ENCODE data around the gene POGK. TPM values are rescaled to one million over a fixed set of nuclear protein-coding genes. Genes with fewer than 3 reads are reported as not detected.
A peak's percentile ranks its signal among the peaks of the same experiment; 100 is the strongest.

POGK gene
- total RNA-seq (2013; cell fraction: nucleolus; rRNA removed), result 36.4 and 38.3 TPM in 2 replicates
- 24.9 and 28.0 TPM in 2 replicates for total RNA-seq (2014; rRNA removed)
- total RNA-seq (2014; rRNA removed; fragmentation: Illumina TruSeq; extraction: Trizol), result 29.1 and 30.1 TPM in 2 replicates
- total RNA-seq (2021), result 34.6 and 37.3 TPM in 2 replicates
- polyA plus RNA-seq (2011; ENCODE audit: low read depth), result 7.6 TPM
- 12.8 and 13.9 TPM in 2 replicates for polyA plus RNA-seq (2011; rRNA removed)
- 13.0 and 13.5 TPM in 2 replicates for polyA plus RNA-seq (2011; cell fraction: cytosol; rRNA removed)
- polyA plus RNA-seq (2011; cell fraction: nucleus; rRNA removed), result 26.4 and 28.3 TPM in 2 replicates
- polyA plus RNA-seq (2012), result 11.2 and 12.3 TPM in 2 replicates
- polyA plus RNA-seq (2014; fragmentation: Illumina TruSeq; extraction: Trizol), result 27.7 and 27.8 TPM in 2 replicates
- polyA plus RNA-seq (2014; fragmentation: Nextera tagmentation; extraction: Ambion mirVana), result 1 to 10 TPM; 5.3 to 8.1 TPM
- 16.2 and 17.6 TPM in 2 replicates for polyA plus RNA-seq (2014; rRNA removed)
- polyA plus RNA-seq (2016; fragmentation: Nextera tagmentation; extraction: Ambion mirVana), result 10 to 100 TPM; 18.2 to 19.1 TPM
- 20.1 and 20.6 TPM in 2 replicates for polyA minus RNA-seq (2011; rRNA and poly(A)+ RNA removed)
- 8.0 and 9.7 TPM in 2 replicates for polyA minus RNA-seq (2011; cell fraction: cytosol; rRNA and poly(A)+ RNA removed)
- polyA minus RNA-seq (2011; cell fraction: nucleus; rRNA and poly(A)+ RNA removed), result 15.0 and 24.9 TPM in 2 replicates
- percentile 91 among the genes with signal in this experiment for Bru-seq, nascent RNA
- BruChase-seq, experiment 1, labeled RNA remaining after a 6-hour chase, result percentile 89 among the genes with signal in this experiment
- percentile 94 among the genes with signal in this experiment for BruChase-seq, experiment 2, labeled RNA remaining after a 2-hour chase
- long read RNA-seq, experiment 1, full-length matches to known transcripts, result 3 of 10 reads
- long read RNA-seq, experiment 1, partial matches to known transcripts, result 6 of 10 reads
- long read RNA-seq, experiment 1, other reads (novel, unspliced or antisense), result 1 of 10 reads
- long read RNA-seq, experiment 2, full-length matches to known transcripts, result 4 of 42 reads
- long read RNA-seq, experiment 2, partial matches to known transcripts, result 33 of 42 reads
- long read RNA-seq, experiment 2, other reads (novel, unspliced or antisense), result 5 of 42 reads

DNA sequence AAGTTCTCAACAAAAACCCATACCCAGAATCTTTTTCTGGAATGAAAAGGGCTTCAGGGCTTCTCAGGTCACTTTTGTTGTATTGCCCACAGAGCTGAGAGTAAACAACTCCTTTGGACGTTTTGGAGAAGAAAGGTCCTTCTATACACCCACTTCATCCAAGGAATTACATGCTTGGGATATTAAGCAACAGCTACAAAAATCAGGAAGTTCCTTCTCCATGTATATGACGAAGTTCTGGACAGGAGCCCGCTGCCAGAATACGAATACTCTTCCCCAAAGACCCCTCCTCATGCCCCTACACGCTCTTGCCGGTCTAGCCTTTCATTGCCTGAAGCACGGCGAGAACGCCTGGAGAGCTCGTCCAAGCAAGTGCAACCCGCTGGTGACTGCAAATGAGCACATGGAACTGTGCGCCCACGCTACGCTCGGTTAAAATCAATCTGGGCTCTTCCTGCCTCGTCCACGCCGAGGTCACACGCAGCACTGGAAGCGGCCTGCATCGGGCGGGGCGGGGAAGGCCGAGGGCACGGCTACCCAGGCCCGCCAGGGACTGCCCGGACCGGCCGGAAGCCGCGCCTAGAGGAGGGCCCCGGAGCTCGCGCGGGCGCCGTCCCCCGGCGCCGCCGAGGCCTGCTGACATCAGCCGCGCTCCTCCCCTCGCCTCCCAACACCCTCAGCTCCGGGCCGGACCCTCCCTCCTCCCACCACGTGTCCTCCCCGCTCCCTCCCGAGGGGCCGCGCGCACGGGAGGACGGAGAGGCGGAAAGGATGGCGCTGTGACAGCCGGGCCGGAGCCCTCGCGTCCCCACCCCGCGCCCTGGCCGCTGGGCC is at the start of gene POGK:
TSS of gene POGK (plus strand) at position 710 of the 834 bp plus-strand sequence. CDS start 1,482 bp downstream, outside the sequence.
- Histone ChIP-seq H3K27ac (ENCODE audit: control insufficient read depth, insufficient read depth) (peak within 1 kb of the TSS; percentile 79), H3K9ac (ENCODE audit: control insufficient read depth, insufficient read depth, low read length) (peak within 1 kb of the TSS; percentile 81), H3K4me3 (peak within 1 kb of the TSS; percentile 96), H2AFZ (ENCODE audit: control insufficient read depth, low read depth, low read length) (peak within 1 kb of the TSS; percentile 85), H3K4me2 (ENCODE audit: control insufficient read depth, insufficient read depth) (peak within 1 kb of the TSS; percentile 90), H4K20me1 (ENCODE audit: control insufficient read depth, insufficient read depth) (no peaks in the 10 kb centered on the region), H3K36me3 (ENCODE audit: control insufficient read depth in 2 of 2, insufficient read depth in 2 of 2, low read length in 1 of 2) (peaks cover 10 to 22% of the 10 kb centered on the region in 2 experiments), H3K9me3 (replicated peaks; ENCODE audit: control insufficient read depth, insufficient read depth, low read length) (no peaks in the 10 kb centered on the region), H3K79me2 (ENCODE audit: control insufficient read depth, insufficient read depth, low read length) (peaks cover 20% of the 10 kb centered on the region), H3K27me3 (replicated peaks in 1 of 2; ENCODE audit: control insufficient read depth in 2 of 2, insufficient read depth in 2 of 2, low read length in 1 of 2) (no peaks in the 10 kb centered on the region), H3K4me1 (ENCODE audit: control insufficient read depth, insufficient read depth, low read length) (peaks cover 5% of the 10 kb centered on the region; the same call in 1 of the 2 replicates)
- CTCF ChIA-PET, result interaction anchor here (0.6 to 2.7 kb wide), 5 partner anchors 35 to 258 kb away, joined by 3 to 10 read pairs (median 3); partner anchors contain the start of gene TADA1
- in situ Hi-C loops (cut with MboI), result no loop called here
- FAIRE-seq (no peak), ATAC-seq (peak; percentile 98), DNase-seq (ENCODE audit: low read depth, low spot score) (peak; percentile 63)
- no TSS peak for BruUV-seq (replicated peaks)
- WGBS (ENCODE audit: insufficient coverage, insufficient replicate concordance, low lambda C conversion rate, missing lambda C conversion rate), result 2% methylated on average over 58 of the region's 63 CpGs
- intact Hi-C loops (cut with micrococcal nuclease; ENCODE audit: unreplicated experiment), result no loop called here
- RAD21 ChIA-PET (ENCODE audit: unreplicated experiment), result interaction anchor here (0.7 to 1.7 kb wide), 7 partner anchors 21 to 611 kb away, joined by 3 to 11 read pairs (median 3); partner anchors contain the start of gene TADA1
- SMC1A ChIA-PET (ENCODE audit: uncharacterized antibody, unreplicated experiment), result interaction anchor here (0.7 to 0.9 kb wide), 3 partner anchors 32 to 220 kb away, joined by 3 to 4 read pairs (median 4); no protein-coding TSS in a partner anchor
- POLR2A ChIA-PET, result interaction anchor here (0.5 to 3.2 kb wide), 3 partner anchors 31 to 924 kb away, joined by 3 to 10 read pairs (median 3); partner anchors contain the start of gene TADA1
- TF ChIP-seq, protein P1, sequence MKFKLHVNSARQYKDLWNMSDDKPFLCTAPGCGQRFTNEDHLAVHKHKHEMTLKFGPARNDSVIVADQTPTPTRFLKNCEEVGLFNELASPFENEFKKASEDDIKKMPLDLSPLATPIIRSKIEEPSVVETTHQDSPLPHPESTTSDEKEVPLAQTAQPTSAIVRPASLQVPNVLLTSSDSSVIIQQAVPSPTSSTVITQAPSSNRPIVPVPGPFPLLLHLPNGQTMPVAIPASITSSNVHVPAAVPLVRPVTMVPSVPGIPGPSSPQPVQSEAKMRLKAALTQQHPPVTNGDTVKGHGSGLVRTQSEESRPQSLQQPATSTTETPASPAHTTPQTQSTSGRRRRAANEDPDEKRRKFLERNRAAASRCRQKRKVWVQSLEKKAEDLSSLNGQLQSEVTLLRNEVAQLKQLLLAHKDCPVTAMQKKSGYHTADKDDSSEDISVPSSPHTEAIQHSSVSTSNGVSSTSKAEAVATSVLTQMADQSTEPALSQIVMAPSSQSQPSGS (IDR thresholded peaks at IDR 0.05; ENCODE audit: low read length), result no peak
- TF ChIP-seq RUNX3 (IDR thresholded peaks at IDR 0.05; ENCODE audit: low read length) (no peak), GABPA (IDR thresholded peaks at IDR 0.05; ENCODE audit: low read depth) (no peak), YBX1 (IDR thresholded peaks at IDR 0.05) (no peak), SMAD1 (IDR thresholded peaks at IDR 0.05; ENCODE audit: low read depth, partially characterized antibody) (no peak), SIX5 (IDR thresholded peaks at IDR 0.05; ENCODE audit: low read depth, low read length, severe bottlenecking) (no peak), IRF4 (IDR thresholded peaks at IDR 0.05; ENCODE audit: low read depth, low read length) (no peak), TAF1 (IDR thresholded peaks at IDR 0.05; ENCODE audit: borderline replicate concordance, low read depth, low read length) (peak; percentile 64; the same call in 1 of the 2 replicates), NFXL1 (IDR thresholded peaks at IDR 0.05; ENCODE audit: borderline replicate concordance) (peak; percentile 99), BRCA1 (IDR thresholded peaks at IDR 0.05; ENCODE audit: low read depth, low read length) (no peak), RELB (IDR thresholded peaks at IDR 0.05; ENCODE audit: low read depth) (no peak), SUZ12 (IDR thresholded peaks at IDR 0.05; ENCODE audit: unreplicated experiment) (no peak), MEF2B (IDR thresholded peaks at IDR 0.05; ENCODE audit: partially characterized antibody, poor library complexity, severe bottlenecking) (peak; percentile 22), CBX3 (IDR thresholded peaks at IDR 0.05; ENCODE audit: borderline replicate concordance, low read depth) (no peak), SUPT20H (IDR thresholded peaks at IDR 0.05; ENCODE audit: borderline replicate concordance, control insufficient read depth, low read depth, low read length) (no peak), HDGF (IDR thresholded peaks at IDR 0.05) (peak; percentile 69; the same call in 1 of the 2 replicates)
